ENCODE results near the gene PRPF39. TPM values are rescaled to one million over a fixed set of nuclear protein-coding genes. Genes with fewer than 3 reads are reported as not detected.

The PRPF39 gene
- total RNA-seq (2014; rRNA removed; shearing (Covaris generic)): 15.6 and 15.9 TPM in 2 replicates

GRCh38 chr14:45083976-45084722, at the start of gene PRPF39:
Gene PRPF39, plus strand, starts transcription at chr14:45084116. Its CDS starts 11,124 bp downstream, at chr14:45095240.

GRCh38 chr14:45134051-45134958, 50.4 kb downstream of the PRPF39 start, which contains the start of gene FKBP3:
Gene FKBP3, minus strand, starts transcription at chr14:45134481. Its CDS starts 25 bp downstream, at chr14:45134456.

GRCh38 chr14:45135659-45136395, 51.9 kb downstream of the PRPF39 start, which contains the start of gene FANCM:
Gene FANCM, plus strand, starts transcription at chr14:45135930. Its CDS starts 102 bp downstream, at chr14:45136032.

Small RNA genes lying within 50 kb of the gene (small RNA-seq; reads per million reads assigned to genes)
- gene RF00151 (0.13 reads per million), gene SNORD127 (1,171 reads per million, percentile 99 among the genes with 10 or more reads in this experiment)

Other genes with a start within 250 kb of the PRPF39 start
- 2.5 and 3.7 TPM in 2 replicates for gene KLHL28, start 122.2 kb upstream of the PRPF39 start, total RNA-seq (2014; rRNA removed; shearing (Covaris generic))
- 6.3 and 6.8 TPM in 2 replicates for gene TOGARAM1, start 121.9 kb upstream of the PRPF39 start, total RNA-seq (2014; rRNA removed; shearing (Covaris generic))
- 34.4 and 38.6 TPM in 2 replicates for gene FKBP3, start 50.4 kb downstream of the PRPF39 start, total RNA-seq (2014; rRNA removed; shearing (Covaris generic))
- gene FANCM, start 51.8 kb downstream of the PRPF39 start, total RNA-seq (2014; rRNA removed; shearing (Covaris generic)): 5.5 and 6.3 TPM in 2 replicates
- gene MIS18BP1, start 169.1 kb downstream of the PRPF39 start, total RNA-seq (2014; rRNA removed; shearing (Covaris generic)): 29.8 and 38.5 TPM in 2 replicates

All from A375 (cell line).